KMS-11 (cell line): Measurements from ENCODE around the gene NME8.

Source experiments
- H2AFZ ChIP-seq: fragments of 200-600 bp; sonication (generic); 2 replicates; pipeline ENCODE4 v1.6.1; 2016; ENCODE audit warnings: antibody characterized with exemption, mixed run types, low read depth
- H3K27ac ChIP-seq: fragments of 200-600 bp; sonication (generic); 2 replicates; pipeline ENCODE4 v1.6.1; 2016; ENCODE audit warnings: mild to moderate bottlenecking, mixed run types
- H3K27me3 ChIP-seq: fragments of 200-600 bp; sonication (generic); 2 replicates; pipeline ENCODE4 v1.6.1; 2017; ENCODE audit warnings: mild to moderate bottlenecking, low read depth, mixed run types, moderate library complexity; ENCODE audit not compliant: insufficient read depth
- H3K36me3 ChIP-seq: fragments of 200-600 bp; sonication (generic); 2 replicates; pipeline ENCODE4 v1.6.1; 2017; ENCODE audit warnings: mild to moderate bottlenecking, mixed run types; ENCODE audit not compliant: insufficient read depth
- H3K4me1 ChIP-seq: fragments of 200-600 bp; sonication (generic); 2 replicates; pipeline ENCODE4 v1.6.1; 2016; ENCODE audit warnings: mild to moderate bottlenecking, low read depth, mixed run types; ENCODE audit not compliant: poor library complexity, severe bottlenecking
- H3K4me2 ChIP-seq: fragments of 200-600 bp; sonication (generic); 2 replicates; pipeline ENCODE4 v1.7.0; 2016; ENCODE audit warnings: mild to moderate bottlenecking, mixed run types
- H3K4me3 ChIP-seq: fragments of 200-600 bp; sonication (generic); IDR thresholded peaks from 2 replicates; pipeline ENCODE4 v1.6.1; 2017; ENCODE audit warnings: low read depth, low read length, mixed read lengths; ENCODE audit not compliant: insufficient read depth
- H3K79me2 ChIP-seq: fragments of 200-600 bp; sonication (generic); 2 replicates; pipeline ENCODE4 v1.6.1; 2016; ENCODE audit warnings: low read depth, mixed run types; ENCODE audit not compliant: insufficient read depth
- H3K9ac ChIP-seq: fragments of 200-600 bp; sonication (generic); 2 replicates; pipeline ENCODE4 v1.6.1; 2016; ENCODE audit warnings: mild to moderate bottlenecking, mixed run types
- H4K20me1 ChIP-seq: fragments of 200-600 bp; sonication (generic); 2 replicates; pipeline ENCODE4 v1.6.1; 2016; ENCODE audit warnings: mild to moderate bottlenecking, mixed run types; ENCODE audit not compliant: insufficient read depth
- CTCF ChIP-seq: fragments of 200-600 bp; sonication (generic); conservative IDR thresholded peaks from 2 replicates; pipeline ENCODE4 v1.6.1; 2017; ENCODE audit warnings: low read depth, mild to moderate bottlenecking, antibody characterized with exemption, low read length, moderate library complexity, mixed read lengths

Gene NME8

GRCh38 chr7:37817591-37817960, 30.8 kb upstream of the NME8 start:
- no peaks in the 10 kb centered on the region for H4K20me1 ChIP-seq
- H3K36me3 ChIP-seq = no peaks in the 10 kb centered on the region
- H3K27me3 ChIP-seq = no peaks in the 10 kb centered on the region
- H3K4me3 ChIP-seq = no peak overlapping the region
- peaks cover 15% of the 10 kb centered on the region for H3K4me1 ChIP-seq
- no peak for TF ChIP-seq CTCF
- no peak overlapping the region for H2AFZ ChIP-seq
- H3K4me2 ChIP-seq = no peak overlapping the region
- H3K79me2 ChIP-seq = no peaks in the 10 kb centered on the region
- H3K27ac ChIP-seq = no peak overlapping the region
- H3K9ac ChIP-seq = no peak overlapping the region

GRCh38 chr7:37817996-37818720, 30.2 kb upstream of the NME8 start:
- Histone ChIP-seq H3K27me3 (no peaks in the 10 kb centered on the region), H2AFZ (no peak overlapping the region), H3K9ac (no peak overlapping the region), H3K4me1 (peaks cover 15% of the 10 kb centered on the region), H3K36me3 (no peaks in the 10 kb centered on the region), H3K79me2 (no peaks in the 10 kb centered on the region), H3K4me2 (no peak overlapping the region), H3K4me3 (no peak overlapping the region), H3K27ac (no peak overlapping the region), H4K20me1 (no peaks in the 10 kb centered on the region)
- no peak for TF ChIP-seq CTCF

GRCh38 chr7:37820708-37821468, 27.5 kb upstream of the NME8 start:
- Histone ChIP-seq H2AFZ (no peak overlapping the region), H3K36me3 (no peaks in the 10 kb centered on the region), H3K4me2 (no peak overlapping the region), H3K27ac (no peak overlapping the region), H3K9ac (no peak overlapping the region), H4K20me1 (no peaks in the 10 kb centered on the region), H3K4me3 (no peak overlapping the region), H3K4me1 (peaks cover 15% of the 10 kb centered on the region), H3K27me3 (no peaks in the 10 kb centered on the region), H3K79me2 (no peaks in the 10 kb centered on the region)
- TF ChIP-seq CTCF = no peak

- Histone ChIP-seq H3K79me2 (no peaks in the 10 kb centered on the region), H3K4me3 (no peak overlapping the region), H3K4me1 (peaks cover 15% of the 10 kb centered on the region), H2AFZ (no peak overlapping the region), H4K20me1 (no peaks in the 10 kb centered on the region), H3K36me3 (no peaks in the 10 kb centered on the region), H3K9ac (no peak overlapping the region), H3K27me3 (no peaks in the 10 kb centered on the region), H3K4me2 (no peak overlapping the region), H3K27ac (no peak overlapping the region)
- no peak for TF ChIP-seq CTCF
These were observed 25.5 kb upstream of the NME8 start for GRCh38 chr7:37822946-37823345.
